Pancreas (tissue), 10 donors: ENCODE data around the gene POLR3A. TPM values are rescaled to one million over a fixed set of nuclear protein-coding genes. Genes with fewer than 3 reads are reported as not detected.

Source experiments
- ATAC-seq, 4 donors: fragments of 200-7000 bp; cut with Tn5 transposase; one replicate each; pipeline versions ENCODE4 v1.8.0 to v1.9.1; 2020; ENCODE audit warnings: mild to moderate bottlenecking in 4 of 4, moderate library complexity in 4 of 4
- DNase-seq, 6 donors: peaks; one replicate each; pipeline ENCODE4 v3.0.0-alpha.2; 2020
- FAIRE-seq: peaks from 2 replicates; lab custom pipeline; 2012; peaks lifted over from hg19 to GRCh38; lab: Jason Lieb, UNC
- H3K27ac ChIP-seq, 4 donors: fragments of 200-600 bp; sonication (generic); 1 replicate in 3 of 4; 2 replicates in 1 of 4; pipeline versions ENCODE4 v1.5.0 to v1.8.0; 2020
- H3K27me3 ChIP-seq, 4 donors: fragments of 200-600 bp; one replicate each; pipeline ENCODE4 v1.8.0; 2021
- H3K36me3 ChIP-seq, 3 donors: fragments of 200-600 bp; sonication (generic) in 1 of 3; one replicate each; pipeline versions ENCODE4 v1.5.0 to v1.8.0; 2020 to 2021
- H3K4me1 ChIP-seq, 3 donors: fragments of 200-600 bp; one replicate each; pipeline ENCODE4 v1.8.0; 2021
- H3K4me3 ChIP-seq, 4 donors: fragments of 200-600 bp; sonication (generic) in 2 of 4; one replicate each; pipeline versions ENCODE4 v1.5.0 to v1.8.0; 2020 to 2021
- H3K9me3 ChIP-seq, 4 donors: fragments of 200-600 bp; one replicate each; pipeline ENCODE4 v1.8.0; 2021
- CTCF ChIP-seq, 4 donors: fragments of 200-600 bp; sonication (generic) in 3 of 4; IDR thresholded peaks; one replicate each; pipeline versions ENCODE4 v1.5.0 to v1.8.0; 2021; ENCODE audit warnings: antibody characterized with exemption in 4 of 4
- WGBS, 2 donors: extraction: QIAGEN DNeasy Blood & Tissue Kit; methylation state at CpG; one replicate each; pipeline ENCODE4 v1.1.7; 2013; 5-methylcytosine and 5-hydroxymethylcytosine counted together
- intact Hi-C, 3 donors: fragments of 100-400 bp; cut with DNase I; formaldehyde crosslinking; loops; one replicate each; pipeline versions ENCODE4 v1.11.1 to v1.14.2; 2022
- polyA plus RNA-seq, 2 donors: library from polyadenylated mRNA; stranded (reverse); fragments of 200-250 nt; gene quantifications; one replicate each; pipeline ENCODE4 v1.2.3, GENCODE V29; 2013
- total RNA-seq, 6 donors: library from RNA; stranded (reverse); fragmentation: NEBNext Ultra II Directional in 4 of 6; extraction: Animal tissue kit (Norgen Biotek cat#: 25700) in 4 of 6; gene quantifications; one replicate each; pipeline versions ENCODE4 v1.2.1 to v1.2.4, GENCODE V29; 2021 to 2023
- donor health status: healthy with polysubstance abuse.
- donor health status: DM: no; HTN: no; CAD: no; lungs with moderate emphysema.
- donor health status: DM: no; HTN: no; CAD: no.
- donor health status: control.
- donor health status: control.
- donor health status: Bipolar disorder and iron deficiency.
- donor health status: DM: yes; HTN: yes; CAD: no.
- donor health status: DM: no; HTN: no; CAD: no.
- donor health status: DM: no; HTN: no; CAD: no.
- donor health status: DM: yes; HTN: yes; CAD: no.

POLR3A gene
- total and polyA plus RNA-seq, 8 donors, result 4.0 to 7.4 (median 5.4) TPM

- DNase-seq, result no peak
- intact Hi-C loops, result no loop called here
These were observed 68.4 kb downstream of the POLR3A start for GRCh38 chr10:77960829-77961329.

GRCh38 chr10:77959887-77960455 lies 69.3 kb downstream of the POLR3A start:
- H3K36me3 ChIP-seq, result no peaks in the 10 kb centered on the region
- no peak overlapping the region for H3K27ac ChIP-seq
- no peak for TF ChIP-seq CTCF (IDR thresholded peaks at IDR 0.05)
- FAIRE-seq, result no peak
- 85 to 86% methylated on average over 8 of the region's 8 CpGs for WGBS, 2 donors
- intact Hi-C loops, result no loop called here
- H3K27me3 ChIP-seq, result no peaks in the 10 kb centered on the region
- H3K4me1 ChIP-seq, result no peaks in the 10 kb centered on the region
- no peak for ATAC-seq
- H3K9me3 ChIP-seq, result no peaks in the 10 kb centered on the region
- no peak overlapping the region for H3K4me3 ChIP-seq
- DNase-seq, result no peak

More at GRCh38 chr10:77960829-77961329, 68.4 kb downstream of the POLR3A start:
- Histone ChIP-seq H3K27me3 (no peaks in the 10 kb centered on the region), H3K27ac (no peak overlapping the region), H3K9me3 (no peaks in the 10 kb centered on the region), H3K4me3 (no peak overlapping the region), H3K4me1 (no peaks in the 10 kb centered on the region), H3K36me3 (no peaks in the 10 kb centered on the region)
- 83 to 86% methylated on average over 6 of the region's 6 CpGs for WGBS, 2 donors
- no peak for FAIRE-seq
- ATAC-seq, result no peak
- no peak for TF ChIP-seq CTCF (IDR thresholded peaks at IDR 0.05)

DNA sequence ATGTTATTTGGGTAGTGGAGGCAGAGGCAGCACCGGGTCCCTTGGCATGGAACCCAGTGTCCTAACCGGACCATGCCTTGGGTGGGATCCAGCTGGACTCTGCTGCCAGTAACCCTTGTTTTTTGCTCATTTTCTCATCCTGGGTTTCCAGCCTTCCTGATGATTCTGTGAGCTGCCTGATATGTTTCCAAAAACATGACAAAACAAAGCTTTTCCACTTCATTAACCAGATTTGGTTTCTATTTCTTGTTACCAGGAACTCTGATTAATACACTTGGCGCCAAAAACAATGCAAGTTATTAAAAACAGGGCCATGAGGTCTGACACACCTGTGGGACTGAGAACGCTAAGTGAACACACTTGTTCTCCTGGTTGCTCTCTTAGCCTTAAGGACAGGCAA lies 69.9 kb downstream of the POLR3A start:
- no peak for TF ChIP-seq CTCF (IDR thresholded peaks at IDR 0.05)
- H3K27ac ChIP-seq, result no peak overlapping the region
- no peaks in the 10 kb centered on the region for H3K9me3 ChIP-seq
- FAIRE-seq, result no peak
- no peaks in the 10 kb centered on the region for H3K4me1 ChIP-seq
- H3K4me3 ChIP-seq, result no peak overlapping the region
- no peaks in the 10 kb centered on the region for H3K27me3 ChIP-seq
- intact Hi-C loops, result no loop called here
- no peak for DNase-seq
- 67 to 75% methylated on average over 4 of the region's 4 CpGs for WGBS, 2 donors
- no peak for ATAC-seq
- no peaks in the 10 kb centered on the region for H3K36me3 ChIP-seq

GRCh38 chr10:77955136-77955535 lies 74.2 kb downstream of the POLR3A start:
- Histone ChIP-seq H3K27me3 (no peaks in the 10 kb centered on the region), H3K36me3 (no peaks in the 10 kb centered on the region), H3K9me3 (no peaks in the 10 kb centered on the region), H3K4me1 (no peaks in the 10 kb centered on the region), H3K4me3 (no peak overlapping the region), H3K27ac (no peak overlapping the region)
- DNase-seq (no peak), FAIRE-seq (no peak), ATAC-seq (no peak)
- intact Hi-C loops, result no loop called here
- no peak for TF ChIP-seq CTCF (IDR thresholded peaks at IDR 0.05)
- 61 to 79% methylated on average over 1 of the region's 1 CpG for WGBS, 2 donors

GRCh38 chr10:77949167-77949566 lies 80.1 kb downstream of the POLR3A start:
- Histone ChIP-seq H3K27ac (no peak overlapping the region), H3K36me3 (no peaks in the 10 kb centered on the region), H3K4me1 (no peaks in the 10 kb centered on the region), H3K9me3 (no peaks in the 10 kb centered on the region), H3K4me3 (no peak overlapping the region), H3K27me3 (no peaks in the 10 kb centered on the region)
- TF ChIP-seq CTCF (IDR thresholded peaks at IDR 0.05), result no peak
- DNase-seq (no peak), FAIRE-seq (no peak), ATAC-seq (no peak)
- WGBS, 2 donors, result 58 to 65% methylated on average over 7 of the region's 7 CpGs
- intact Hi-C loops, result no loop called here
